ENCODE data around the gene UBC.
"Not testable (repeated sequence)": the region's sequence is repeated elsewhere in the genome, so short reads cannot be mapped to it uniquely, and the experiment has no call there.

Gene UBC

DNA sequence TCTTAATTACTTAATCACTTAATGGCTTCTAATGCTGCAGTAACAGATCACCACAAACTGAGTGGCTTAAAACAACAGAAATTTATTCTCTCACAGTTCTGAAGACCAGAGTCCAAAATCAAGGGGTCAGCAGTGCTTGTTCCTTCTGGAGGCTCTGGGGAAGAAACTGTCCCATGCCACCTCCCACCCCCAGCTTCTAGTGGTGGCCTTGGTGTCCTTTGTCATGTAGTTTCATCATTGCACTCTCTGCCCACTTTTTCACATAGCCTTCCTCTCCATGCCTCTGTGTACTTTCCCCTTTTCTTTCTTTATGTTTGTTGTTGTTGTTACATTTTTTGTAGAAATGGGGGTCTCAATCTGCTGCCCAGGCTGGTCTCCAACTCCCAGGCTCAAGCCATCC, 16.1 kb upstream of the UBC start:
- no peak for DNase-seq

GRCh38 chr12:124929649-124930419, 15.4 kb upstream of the UBC start:
- DNase-seq: no peak

DNA sequence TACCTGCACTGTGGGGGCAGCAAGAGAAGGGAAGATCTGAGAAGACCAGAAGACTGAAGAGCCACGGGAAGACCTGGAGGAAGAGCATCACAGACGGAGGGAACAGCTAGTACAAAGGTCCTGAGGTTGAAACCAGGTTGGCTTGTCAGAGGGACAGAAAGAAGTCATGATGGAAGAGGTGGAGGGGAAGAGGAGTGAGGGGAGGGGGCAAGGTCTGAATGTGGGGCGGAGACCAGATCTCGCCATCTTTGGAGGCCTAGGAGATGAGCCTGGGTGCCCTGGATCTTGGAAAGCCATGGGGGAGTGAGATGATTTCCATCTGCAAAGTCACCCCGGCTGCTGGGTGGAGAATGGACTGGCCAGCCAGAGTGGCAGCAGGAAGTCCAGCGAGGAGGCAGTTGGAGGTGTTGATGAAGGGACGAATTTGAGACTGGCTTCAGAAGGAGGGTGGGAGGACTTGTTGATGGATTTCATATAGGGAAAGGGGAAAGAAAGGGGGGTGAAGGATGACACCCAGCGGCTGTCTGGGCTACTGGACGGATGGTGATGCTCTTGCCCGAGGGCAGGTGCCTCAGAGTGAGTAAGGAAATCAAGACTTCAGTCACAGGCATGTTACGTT, 14.6 kb upstream of the UBC start:
- DNase-seq: no peak

DNA sequence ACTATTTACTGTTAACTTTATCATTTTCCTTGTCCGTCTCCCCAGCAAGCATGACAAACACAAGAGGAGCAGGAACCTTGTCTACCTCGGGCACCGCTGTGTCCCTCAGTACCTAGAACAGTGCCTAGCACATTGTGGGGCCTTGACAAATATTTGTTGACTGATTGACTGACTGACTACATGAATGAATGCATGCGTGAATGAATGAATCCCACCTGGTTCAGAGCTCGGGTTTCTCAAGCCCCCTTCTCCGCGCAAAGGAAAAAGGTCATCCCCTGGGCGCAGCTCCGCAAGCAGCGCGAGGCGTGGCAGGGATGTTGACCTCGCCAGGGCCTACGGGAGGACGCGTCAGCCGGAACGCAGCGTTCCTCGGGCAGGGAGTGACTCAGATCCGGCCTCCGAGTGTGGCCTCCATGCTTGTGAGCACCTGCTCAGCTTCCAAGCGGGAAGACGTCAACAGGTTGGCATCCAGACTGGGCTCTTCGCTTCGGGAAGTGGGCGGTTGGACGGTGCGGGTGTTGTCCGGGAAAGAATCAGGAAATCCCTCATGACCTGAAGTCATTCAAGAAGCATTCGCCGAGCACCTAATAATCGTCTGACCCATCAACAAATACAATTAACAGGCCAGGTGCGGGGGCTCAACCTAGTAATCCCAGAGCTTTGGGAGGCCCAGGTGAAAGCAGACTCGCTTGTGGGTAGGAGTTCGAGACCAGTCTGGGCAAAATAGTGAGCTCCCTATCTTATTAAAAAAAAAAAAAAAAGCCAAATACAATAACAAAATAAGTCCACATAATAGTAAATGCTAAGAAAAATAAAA, 13.9 kb upstream of the UBC start:
- no peak for DNase-seq

DNA sequence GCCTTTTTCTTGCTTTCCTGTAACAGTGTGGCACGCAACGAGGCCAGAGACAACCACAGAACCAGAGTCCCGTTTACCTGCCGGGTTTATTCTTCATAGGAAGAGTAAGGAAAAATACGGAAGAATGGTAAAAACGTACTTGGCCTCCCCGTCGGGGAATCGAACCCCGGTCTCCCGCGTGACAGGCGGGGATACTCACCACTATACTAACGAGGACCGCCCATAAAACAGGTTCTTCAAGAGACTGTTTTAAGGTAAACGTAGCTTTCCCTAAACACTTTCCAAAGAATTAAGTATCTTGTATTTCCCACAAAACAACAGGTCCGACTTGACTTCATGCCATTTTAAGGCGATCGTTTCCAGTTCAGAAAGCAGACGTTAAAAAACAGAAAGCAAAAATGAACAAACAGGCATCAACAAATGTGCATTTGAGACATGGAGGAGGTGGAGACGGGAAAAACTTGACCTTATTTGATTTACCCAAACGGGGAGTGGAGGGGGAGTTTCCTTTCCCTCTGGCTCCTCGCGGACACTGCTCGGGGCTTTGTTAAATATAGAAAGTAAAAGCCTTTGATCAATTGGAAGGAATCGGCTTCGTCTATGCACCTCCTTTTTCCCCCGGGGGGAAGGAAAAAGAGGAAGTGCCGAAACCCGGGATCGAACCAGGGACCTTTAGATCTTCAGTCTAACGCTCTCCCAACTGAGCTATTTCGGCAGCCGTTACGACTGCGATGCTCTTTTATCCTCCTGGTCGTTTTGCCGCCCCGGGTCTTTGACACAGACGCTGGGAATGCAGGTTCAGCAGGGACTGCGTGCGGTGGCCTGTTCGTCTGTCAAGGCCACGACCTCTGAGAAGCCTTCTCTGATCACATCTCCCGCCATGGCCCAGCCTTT, 13.0 kb upstream of the UBC start:
- DNase-seq: no peak

DNA sequence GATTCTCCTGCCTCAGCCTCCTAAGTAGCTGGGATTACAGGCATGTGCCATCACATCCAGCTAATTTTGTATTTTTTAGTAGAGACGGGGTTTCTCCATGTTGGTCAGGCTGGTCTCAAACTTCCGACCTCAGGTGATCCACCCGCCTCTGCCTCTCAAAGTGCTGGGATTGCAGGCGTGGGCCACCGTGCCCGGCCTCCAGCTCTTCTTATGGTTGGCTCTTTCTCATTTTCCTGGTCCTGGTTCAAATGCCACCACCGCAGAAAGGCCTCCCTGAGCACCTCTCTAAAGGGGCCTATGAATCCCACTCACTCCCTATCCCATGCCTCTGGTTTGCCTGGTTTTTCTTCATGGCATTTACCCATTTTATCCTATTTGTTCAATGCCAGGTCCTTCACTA, 11.3 kb upstream of the UBC start:
- DNase-seq: not testable (repeated sequence)

- no peak for DNase-seq
Observed at GRCh38 chr12:124925117-124925516, 10.7 kb upstream of the UBC start.

DNA sequence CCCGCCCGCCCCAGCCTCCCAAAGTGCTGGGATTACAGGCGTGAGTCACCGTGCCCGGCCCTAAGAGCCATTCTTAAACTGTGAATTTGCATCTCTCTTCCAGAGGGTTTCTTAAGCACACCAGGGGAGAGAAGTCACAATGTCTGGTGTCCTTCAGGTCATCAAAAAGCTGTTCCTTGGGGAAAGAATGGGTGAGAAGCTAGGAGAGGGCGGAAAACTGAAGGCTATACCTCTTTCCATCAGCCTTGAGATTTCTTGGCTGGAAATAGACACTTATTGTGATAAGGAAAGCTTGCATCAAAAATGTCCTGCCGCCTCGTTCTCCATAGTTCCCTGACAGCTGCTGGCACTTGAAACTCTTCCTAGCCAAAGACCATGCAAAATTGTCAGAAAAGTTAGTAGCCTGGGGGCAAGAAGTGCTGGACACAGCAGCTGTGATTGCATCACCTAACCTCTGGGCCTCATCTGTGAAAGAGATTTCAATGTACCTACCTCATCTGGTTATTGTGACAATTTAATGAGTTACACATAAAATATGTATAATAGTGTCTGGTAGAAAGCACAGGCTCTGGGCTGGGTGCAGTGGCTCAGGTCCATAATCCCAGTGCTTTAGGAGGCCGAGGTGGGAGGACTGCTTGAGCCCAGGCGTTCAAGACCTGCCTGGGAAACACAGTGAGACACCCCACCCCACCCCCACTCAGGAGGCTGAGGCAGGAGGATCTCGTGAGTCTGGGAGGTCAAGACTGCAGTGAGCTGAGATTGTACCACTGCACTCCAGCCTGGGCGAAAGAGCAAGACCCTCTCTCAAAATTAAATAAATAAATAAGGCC, 9.7 kb upstream of the UBC start:
- no peak for DNase-seq

DNA sequence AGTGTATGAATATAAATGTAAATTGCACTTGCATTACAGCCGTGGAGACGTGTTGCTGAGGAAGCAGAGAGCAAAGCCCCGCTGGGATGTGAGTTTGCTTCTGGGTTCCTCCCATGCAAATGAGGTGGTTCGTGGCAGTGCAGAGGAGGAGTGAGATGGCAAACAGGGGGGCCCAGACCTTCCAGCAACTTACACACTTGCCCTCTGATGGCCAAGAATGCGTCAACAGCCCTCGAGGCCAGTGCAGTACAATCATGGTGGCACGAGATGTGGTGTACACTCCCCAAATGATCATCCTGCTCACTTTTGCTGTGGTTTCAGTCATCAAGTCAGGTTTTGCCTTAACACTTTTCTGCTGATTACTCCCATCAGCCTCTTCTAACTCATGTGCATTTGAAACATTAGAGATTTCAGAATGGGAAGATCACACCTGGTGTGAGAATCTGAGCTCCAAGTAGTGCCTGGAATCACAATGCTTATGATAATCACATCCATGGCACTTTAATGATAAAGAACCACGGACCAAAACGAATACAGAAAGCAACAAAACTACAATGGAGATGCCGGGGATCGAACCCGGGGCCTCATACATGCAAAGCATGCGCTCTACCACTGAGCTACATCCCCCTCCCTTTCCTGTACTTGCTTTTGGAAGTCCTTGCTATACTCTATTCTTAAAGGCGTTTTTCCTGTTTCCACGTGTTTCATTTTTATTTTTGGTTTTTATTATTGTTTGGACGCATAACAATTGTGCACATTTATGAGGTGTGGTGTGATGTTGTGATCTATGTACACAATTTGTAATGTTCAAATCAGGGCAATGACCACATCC, 7.0 kb upstream of the UBC start:
- no peak for DNase-seq

DNA sequence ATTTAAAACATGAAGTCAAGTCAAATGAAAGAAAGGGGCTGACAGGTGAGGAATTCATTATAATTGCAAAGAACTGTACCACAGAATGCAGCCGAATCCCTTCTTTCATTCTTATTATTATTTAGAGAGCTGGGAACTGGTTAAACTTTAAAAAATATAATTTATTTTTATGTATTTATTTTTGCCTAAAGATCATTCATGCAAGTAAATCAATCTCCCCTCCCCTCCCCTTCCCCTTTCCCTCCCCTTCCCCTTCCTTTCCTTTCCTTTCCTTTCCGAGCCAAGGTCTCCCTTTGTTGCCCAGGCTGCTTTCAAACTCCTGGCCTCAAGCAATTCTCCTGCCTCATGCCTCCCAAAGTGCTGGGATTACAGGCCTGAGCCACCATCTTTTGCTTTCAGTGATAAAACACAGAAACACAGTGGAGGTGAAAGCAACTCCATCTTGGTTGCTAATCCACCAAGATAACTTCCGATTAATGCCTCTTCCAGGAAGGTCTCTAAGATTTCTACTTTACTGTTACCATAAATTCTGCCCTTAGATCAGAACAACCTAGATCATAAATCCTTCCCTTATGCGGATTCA, 6.0 kb upstream of the UBC start:
- no peak for DNase-seq

DNA sequence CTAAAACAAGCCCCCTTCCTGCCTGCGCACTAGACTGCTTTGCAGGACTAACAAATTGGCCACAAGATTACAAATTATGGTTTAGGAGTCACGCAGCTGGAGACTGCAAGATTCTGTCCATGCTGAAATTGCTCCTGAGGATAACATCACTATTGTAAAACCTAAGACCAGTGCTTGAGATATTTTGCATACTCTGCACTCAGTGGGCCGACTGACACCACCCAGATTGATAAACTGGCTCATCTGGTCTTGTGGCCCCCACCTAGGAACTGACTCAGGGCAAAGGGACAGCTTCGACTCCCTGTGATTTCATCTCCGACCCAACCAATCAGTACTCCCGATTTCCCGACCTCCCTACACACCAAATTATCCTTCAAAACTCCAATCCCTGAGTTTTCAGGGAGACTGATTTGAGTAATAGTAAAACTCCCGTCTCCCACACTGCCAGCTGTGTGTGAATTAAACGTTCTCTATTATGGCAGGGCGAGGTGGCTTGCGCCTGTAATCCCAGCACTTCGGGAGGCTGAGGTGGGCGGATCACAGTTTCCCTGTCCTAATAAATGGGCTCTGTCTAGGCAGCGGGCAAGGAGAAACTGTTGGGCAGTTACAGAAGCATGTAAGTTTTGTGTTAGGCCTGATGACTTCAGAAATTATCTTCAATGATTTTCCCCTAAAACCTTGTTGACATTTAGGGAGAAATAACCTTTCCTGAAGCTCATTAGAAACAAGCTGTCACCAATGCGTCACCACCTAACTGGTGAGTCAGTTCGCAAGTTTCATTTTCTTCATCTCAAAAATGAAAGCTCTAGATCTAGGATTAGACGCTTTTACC, 5.3 kb upstream of the UBC start:
- DNase-seq: no peak

DNA sequence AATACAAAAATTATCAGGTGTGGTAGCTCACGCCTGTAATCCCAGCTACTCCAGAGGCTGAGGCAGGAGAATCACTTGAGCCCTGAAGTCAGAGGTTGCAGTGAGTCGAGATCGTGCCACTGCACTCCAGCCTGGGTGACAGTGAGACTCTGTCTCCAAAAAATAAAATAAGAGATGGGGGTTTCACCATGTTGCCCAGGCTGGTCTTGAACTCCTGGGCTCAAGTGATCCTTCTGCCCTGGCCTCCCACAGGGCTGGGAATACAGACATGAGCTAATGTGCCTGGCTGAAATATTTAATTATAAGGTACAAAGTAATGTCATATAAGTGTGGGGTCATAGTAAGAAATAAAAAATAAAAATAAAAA, 4.2 kb upstream of the UBC start:
- DNase-seq: not testable (repeated sequence)

DNA sequence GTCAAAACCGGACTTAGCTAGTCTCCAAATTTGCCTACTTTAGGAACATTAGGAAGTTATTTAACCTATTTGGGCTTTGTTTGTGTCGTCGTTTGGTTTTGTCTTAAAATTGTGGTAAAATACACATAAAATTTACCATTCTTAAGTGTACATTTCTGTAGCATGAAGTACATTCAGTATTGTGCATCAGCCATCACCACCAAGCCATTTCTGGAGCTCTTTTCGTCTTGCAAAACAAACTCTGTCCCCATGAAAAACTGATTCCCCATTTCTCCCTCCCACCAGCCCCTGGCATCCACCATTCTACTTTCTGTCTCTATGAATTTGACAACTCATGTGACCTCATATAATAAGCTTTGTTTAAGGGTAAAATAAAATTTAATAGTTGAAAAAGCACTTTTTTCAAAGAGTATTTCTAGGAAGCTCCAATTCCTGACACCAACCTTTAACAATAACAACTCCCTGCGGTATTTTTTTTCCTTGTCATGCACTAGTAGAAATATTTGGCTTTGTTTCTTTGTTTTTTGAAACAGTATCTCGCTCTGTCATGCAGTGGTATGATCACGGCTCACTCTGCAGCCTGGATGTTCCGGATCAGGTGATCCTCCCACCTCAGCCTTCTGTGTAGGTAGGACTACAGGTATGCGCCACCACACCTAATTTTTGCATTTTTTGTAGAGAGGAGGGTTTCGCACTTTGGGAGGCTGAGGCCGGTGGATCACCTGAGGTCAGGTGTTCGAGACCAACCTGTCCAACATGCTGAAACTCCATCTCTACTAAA, 3.6 kb upstream of the UBC start:
- no peak for DNase-seq

DNA sequence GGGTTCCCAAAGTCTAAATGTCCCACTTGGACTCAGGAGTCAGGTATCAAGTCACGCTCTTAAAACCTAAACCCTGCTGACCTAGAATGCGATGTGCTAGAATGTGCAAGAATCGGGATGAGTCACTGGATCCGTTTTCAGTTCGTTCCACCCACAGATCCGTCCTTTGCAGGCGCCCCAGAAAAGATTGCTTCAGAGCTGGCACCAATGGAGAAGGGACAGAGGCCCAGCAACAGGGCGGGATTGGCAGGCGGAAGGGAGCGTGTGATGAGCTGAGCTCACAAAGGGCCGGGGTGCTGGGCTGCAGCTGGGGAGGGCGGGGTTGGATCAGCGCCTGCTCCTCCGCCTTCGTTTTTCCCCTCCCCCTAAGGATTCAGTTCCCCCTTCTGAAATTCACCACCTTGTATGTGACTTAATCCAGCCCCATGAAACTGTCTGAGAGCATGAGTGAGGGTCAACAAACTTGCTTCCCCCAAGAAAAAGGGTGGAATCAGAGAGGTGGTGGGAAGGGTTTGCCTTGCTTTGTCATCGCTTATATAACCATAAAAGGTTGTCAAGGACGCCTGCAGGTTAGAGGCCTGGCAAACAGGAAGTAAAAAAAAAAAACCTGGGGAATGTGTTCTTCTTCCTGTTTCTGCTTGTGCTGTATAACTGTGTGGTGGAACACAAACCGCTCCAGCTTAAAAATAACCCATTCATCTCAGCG, 2.8 kb upstream of the UBC start:
- DNase-seq: no peak

GRCh38 chr12:124916374-124917134, 2.1 kb upstream of the UBC start:
- no peak for DNase-seq

GRCh38 chr12:124915239-124916236, 1.1 kb upstream of the UBC start:
- DNase-seq: no peak
